Neural cell (in vitro differentiated cells): ENCODE results near the gene RANBP9. TPM values are rescaled to one million over a fixed set of nuclear protein-coding genes. Genes with fewer than 3 reads are reported as not detected.
A peak's percentile ranks its signal among the peaks of the same experiment; 100 is the strongest.

Source experiments
- H2AFZ ChIP-seq: fragments of 200-600, 300-800 bp; sonication (generic), shearing (Covaris generic); 2 replicates; pipeline ENCODE4 v1.6.0; 2014; ENCODE audit warnings: low read depth, mild to moderate bottlenecking, antibody characterized with exemption, low read length, moderate library complexity
- H3F3A ChIP-seq: fragments of 200-600 bp; shearing (Covaris generic); 2 replicates; pipeline ENCODE4 v1.6.1; 2016; ENCODE audit warnings: mild to moderate bottlenecking, moderate library complexity, mixed read lengths, antibody characterized with exemption, low read length; ENCODE audit not compliant: insufficient read depth, poor library complexity, severe bottlenecking
- H3K27ac ChIP-seq: fragments of 200-600, 300-800 bp; sonication (generic), shearing (Covaris generic); 2 replicates; pipeline ENCODE4 v1.5.1; 2014; ENCODE audit warnings: mild to moderate bottlenecking, low read length, moderate library complexity
- H3K27me3 ChIP-seq: fragments of 300-800, 200-600 bp; sonication (generic), shearing (Covaris generic); 2 replicates; pipeline ENCODE4 v1.6.0; 2014; ENCODE audit warnings: mild to moderate bottlenecking, low read depth, low read length, moderate library complexity; ENCODE audit not compliant: insufficient read depth
- H3K36me3 ChIP-seq: fragments of 300-800, 200-600 bp; sonication (generic), shearing (Covaris generic); 2 replicates; pipeline ENCODE4 v1.5.1; 2014; ENCODE audit warnings: mild to moderate bottlenecking, antibody characterized with exemption, low read length, moderate library complexity; ENCODE audit not compliant: insufficient read depth
- H3K4me2 ChIP-seq: fragments of 300-800, 200-600 bp; sonication (generic), shearing (Covaris generic); 2 replicates; pipeline ENCODE4 v1.6.0; 2014; ENCODE audit warnings: mild to moderate bottlenecking, low read length
- H3K4me3 ChIP-seq: fragments of 300-800, 200-600 bp; sonication (generic), shearing (Covaris generic); 2 replicates; pipeline ENCODE4 v1.5.1; 2014; ENCODE audit warnings: mild to moderate bottlenecking, low read length, moderate library complexity
- H3K79me2 ChIP-seq: fragments of 200-600 bp; shearing (Covaris generic); replicated peaks from 2 replicates; pipeline ENCODE4 v1.6.0; 2014; ENCODE audit warnings: mild to moderate bottlenecking, low read length, moderate library complexity; ENCODE audit not compliant: insufficient read depth
- H3K9ac ChIP-seq: fragments of 300-800, 200-600 bp; sonication (generic), shearing (Covaris generic); 2 replicates; pipeline ENCODE4 v1.6.1; 2016; ENCODE audit warnings: mild to moderate bottlenecking, low read length, mixed read lengths
- H3K9me2 ChIP-seq: fragments of 200-600 bp; shearing (Covaris generic); 2 replicates; pipeline ENCODE4 v1.6.1; 2016; ENCODE audit warnings: mild to moderate bottlenecking, low read length, mixed read lengths; ENCODE audit not compliant: insufficient read depth
- H3K9me3 ChIP-seq: fragments of 200-600, 300-800 bp; sonication (generic), shearing (Covaris generic); 2 replicates; pipeline ENCODE4 v1.6.1; 2016; ENCODE audit warnings: mild to moderate bottlenecking, mixed run types, low read length, moderate library complexity, mixed read lengths
- H4K20me1 ChIP-seq: fragments of 200-600 bp; shearing (Covaris generic); 2 replicates; pipeline ENCODE4 v1.6.1; 2016; ENCODE audit warnings: mild to moderate bottlenecking, mixed run types; ENCODE audit not compliant: insufficient read depth
- CTCF ChIP-seq: fragments of 450-650 bp; IDR thresholded peaks from 2 replicates; pipeline ENCODE4 v1.5.1; 2014; ENCODE audit warnings: antibody characterized with exemption, mild to moderate bottlenecking, moderate library complexity; ENCODE audit not compliant: poor library complexity, severe bottlenecking
- EP300 ChIP-seq: fragments of 450-650 bp; conservative IDR thresholded peaks from 2 replicates; pipeline ENCODE4 v1.6.1; 2014; ENCODE audit warnings: antibody characterized with exemption, mild to moderate bottlenecking, moderate library complexity; ENCODE audit not compliant: poor library complexity, severe bottlenecking
- EZH2 ChIP-seq: fragments of 200-600, 300-800 bp; shearing (Covaris generic), sonication (generic); IDR thresholded peaks from 2 replicates; pipeline ENCODE4 v1.6.1; 2014; ENCODE audit warnings: antibody characterized with exemption, low read length, borderline replicate concordance, mild to moderate bottlenecking; ENCODE audit not compliant: insufficient read depth, poor library complexity, severe bottlenecking
- MXI1 ChIP-seq: fragments of 450-650 bp; conservative IDR thresholded peaks from 2 replicates; pipeline ENCODE4 v1.6.1; 2014; ENCODE audit warnings: antibody characterized with exemption, mild to moderate bottlenecking; ENCODE audit not compliant: poor library complexity, severe bottlenecking
- POLR2AphosphoS5 ChIP-seq: IDR thresholded peaks from 2 replicates; pipeline ENCODE4 v1.6.1; 2012
- RAD21 ChIP-seq: fragments of 450-650 bp; conservative IDR thresholded peaks from 2 replicates; pipeline ENCODE4 v1.6.1; 2014; ENCODE audit warnings: antibody characterized with exemption, mild to moderate bottlenecking, moderate library complexity
- SMC3 ChIP-seq: fragments of 450-650 bp; conservative IDR thresholded peaks from 2 replicates; pipeline ENCODE4 v1.6.1; 2014; ENCODE audit warnings: antibody characterized with exemption, mild to moderate bottlenecking, moderate library complexity; ENCODE audit not compliant: poor library complexity
- TAF1 ChIP-seq: IDR thresholded peaks from 2 replicates; pipeline ENCODE4 v1.6.1; 2012; ENCODE audit warnings: low read depth
- polyA plus RNA-seq: library from polyadenylated mRNA; depleted of rRNA; stranded (reverse); fragments of >200 nt; gene quantifications from 2 replicates; pipeline ENCODE4 v1.2.3, GENCODE V29; 2014
- TF ChIP-seq, protein P1 (sequence below): IDR thresholded peaks from 2 replicates; pipeline ENCODE4 v1.6.1; 2012; ENCODE audit warnings: borderline replicate concordance

Gene RANBP9
- polyA plus RNA-seq, 1 donor from 2014 or later = 52.2 TPM

DNA sequence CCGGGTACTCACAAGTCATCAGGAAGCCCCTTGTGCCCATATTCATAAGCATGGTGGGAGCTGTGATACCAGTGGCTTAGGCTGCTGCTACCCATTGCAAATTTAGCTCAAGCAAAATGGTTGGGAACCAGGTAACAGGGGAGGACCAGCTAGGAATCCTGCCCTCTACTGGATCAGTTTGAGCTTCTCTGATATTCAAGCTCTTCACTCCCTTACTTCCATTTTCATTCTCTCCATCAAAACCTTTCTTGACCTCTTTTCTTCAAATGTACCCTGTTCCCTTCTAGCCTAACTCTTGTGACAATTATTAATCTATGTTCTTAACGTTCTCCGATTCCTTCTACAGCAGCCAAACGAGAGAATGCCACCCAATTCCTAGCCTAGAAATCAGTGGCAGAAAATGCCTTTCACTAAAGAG is 86.8 kb downstream of the RANBP9 start:
- H3K27ac ChIP-seq = no peak overlapping the region
- no peak overlapping the region for H3K4me2 ChIP-seq
- H3K9me3 ChIP-seq = no peaks in the 10 kb centered on the region
- no peaks in the 10 kb centered on the region for H3K9me2 ChIP-seq
- no peaks in the 10 kb centered on the region for H4K20me1 ChIP-seq
- H3K36me3 ChIP-seq = peaks cover 14% of the 10 kb centered on the region
- H3K79me2 ChIP-seq = no peaks in the 10 kb centered on the region
- H2AFZ ChIP-seq = no peak overlapping the region
- H3K9ac ChIP-seq = no peak overlapping the region
- no peaks in the 10 kb centered on the region for H3K27me3 ChIP-seq
- H3F3A ChIP-seq = no peaks in the 10 kb centered on the region
- TF ChIP-seq, protein P1, sequence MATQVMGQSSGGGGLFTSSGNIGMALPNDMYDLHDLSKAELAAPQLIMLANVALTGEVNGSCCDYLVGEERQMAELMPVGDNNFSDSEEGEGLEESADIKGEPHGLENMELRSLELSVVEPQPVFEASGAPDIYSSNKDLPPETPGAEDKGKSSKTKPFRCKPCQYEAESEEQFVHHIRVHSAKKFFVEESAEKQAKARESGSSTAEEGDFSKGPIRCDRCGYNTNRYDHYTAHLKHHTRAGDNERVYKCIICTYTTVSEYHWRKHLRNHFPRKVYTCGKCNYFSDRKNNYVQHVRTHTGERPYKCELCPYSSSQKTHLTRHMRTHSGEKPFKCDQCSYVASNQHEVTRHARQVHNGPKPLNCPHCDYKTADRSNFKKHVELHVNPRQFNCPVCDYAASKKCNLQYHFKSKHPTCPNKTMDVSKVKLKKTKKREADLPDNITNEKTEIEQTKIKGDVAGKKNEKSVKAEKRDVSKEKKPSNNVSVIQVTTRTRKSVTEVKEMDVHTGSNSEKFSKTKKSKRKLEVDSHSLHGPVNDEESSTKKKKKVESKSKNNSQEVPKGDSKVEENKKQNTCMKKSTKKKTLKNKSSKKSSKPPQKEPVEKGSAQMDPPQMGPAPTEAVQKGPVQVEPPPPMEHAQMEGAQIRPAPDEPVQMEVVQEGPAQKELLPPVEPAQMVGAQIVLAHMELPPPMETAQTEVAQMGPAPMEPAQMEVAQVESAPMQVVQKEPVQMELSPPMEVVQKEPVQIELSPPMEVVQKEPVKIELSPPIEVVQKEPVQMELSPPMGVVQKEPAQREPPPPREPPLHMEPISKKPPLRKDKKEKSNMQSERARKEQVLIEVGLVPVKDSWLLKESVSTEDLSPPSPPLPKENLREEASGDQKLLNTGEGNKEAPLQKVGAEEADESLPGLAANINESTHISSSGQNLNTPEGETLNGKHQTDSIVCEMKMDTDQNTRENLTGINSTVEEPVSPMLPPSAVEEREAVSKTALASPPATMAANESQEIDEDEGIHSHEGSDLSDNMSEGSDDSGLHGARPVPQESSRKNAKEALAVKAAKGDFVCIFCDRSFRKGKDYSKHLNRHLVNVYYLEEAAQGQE = no peak
- TF ChIP-seq SMC3 = peak; percentile 37
- no peak for TF ChIP-seq MXI1
- no peak for TF ChIP-seq TAF1
- no peak for TF ChIP-seq POLR2AphosphoS5
- no peak for TF ChIP-seq EZH2
- peak; percentile 12 for TF ChIP-seq RAD21
- peak; percentile 50 for TF ChIP-seq CTCF
- TF ChIP-seq EP300 = no peak
- no peak overlapping the region for H3K4me3 ChIP-seq

GRCh38 chr6:13617066-13617465 is 94.6 kb downstream of the RANBP9 start:
- H3K4me3 ChIP-seq = peak overlapping the region; percentile 98
- no peak overlapping the region for H3K27ac ChIP-seq
- no peak overlapping the region for H3K9ac ChIP-seq

DNA sequence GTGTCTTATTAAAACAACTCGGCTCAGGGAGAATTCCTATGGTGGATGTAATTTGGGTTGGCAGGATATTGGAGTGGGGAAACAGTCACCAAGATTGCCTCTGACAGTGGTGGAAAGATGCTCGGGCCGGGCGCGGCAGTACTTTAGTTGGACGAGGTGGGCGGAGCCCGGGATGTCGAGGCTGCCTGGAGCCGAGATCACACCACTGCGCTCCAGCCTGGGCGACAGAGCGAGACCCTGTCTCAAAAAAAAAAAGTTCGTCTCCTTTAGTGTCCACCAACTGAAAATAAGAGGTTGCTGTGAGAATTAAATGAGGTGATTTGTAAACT is 95.9 kb downstream of the RANBP9 start:
- no peaks in the 10 kb centered on the region for H3K9me3 ChIP-seq
- H4K20me1 ChIP-seq = no peaks in the 10 kb centered on the region
- peaks cover 16% of the 10 kb centered on the region for H3K36me3 ChIP-seq
- TF ChIP-seq TAF1 (no peak), EP300 (no peak), RAD21 (no peak), CTCF (no peak), POLR2AphosphoS5 (no peak), EZH2 (no peak), SMC3 (no peak), MXI1 (no peak)
- TF ChIP-seq, protein P1 = no peak
- H3F3A ChIP-seq = peaks cover 4% of the 10 kb centered on the region
- H3K4me2 ChIP-seq = peak overlapping the region; percentile 93
- H3K27me3 ChIP-seq = no peaks in the 10 kb centered on the region
- peak overlapping the region; percentile 75 for H3K27ac ChIP-seq
- H3K4me3 ChIP-seq = peak overlapping the region; percentile 98
- no peaks in the 10 kb centered on the region for H3K9me2 ChIP-seq
- H3K79me2 ChIP-seq = peaks cover 20% of the 10 kb centered on the region
- H3K9ac ChIP-seq = peak overlapping the region; percentile 75
- peak overlapping the region; percentile 57 for H2AFZ ChIP-seq

More at GRCh38 chr6:13617066-13617465, 94.6 kb downstream of the RANBP9 start:
- TF ChIP-seq MXI1 (no peak), EZH2 (no peak), RAD21 (no peak), SMC3 (no peak)
- Histone ChIP-seq H3K36me3 (peaks cover 22% of the 10 kb centered on the region), H3K9me3 (no peaks in the 10 kb centered on the region), H4K20me1 (no peaks in the 10 kb centered on the region), H2AFZ (no peak overlapping the region), H3K4me2 (peak overlapping the region; percentile 93), H3F3A (peaks cover 4% of the 10 kb centered on the region), H3K9me2 (no peaks in the 10 kb centered on the region), H3K79me2 (peaks cover 20% of the 10 kb centered on the region), H3K27me3 (no peaks in the 10 kb centered on the region)
